Measurements from ENCODE around the gene FSIP1.

Gene FSIP1

GRCh38 chr15:39756806-39757522, 25.7 kb downstream of the FSIP1 start:
- no peak for DNase-seq (ENCODE audit: low spot score)

GRCh38 chr15:39752991-39753390, 29.6 kb downstream of the FSIP1 start:
- DNase-seq (ENCODE audit: low spot score): no peak

- no peak for DNase-seq (ENCODE audit: low spot score)
Measured at GRCh38 chr15:39752246-39752645, 30.4 kb downstream of the FSIP1 start.

GRCh38 chr15:39748276-39748675, 34.4 kb downstream of the FSIP1 start:
- no peak for DNase-seq (ENCODE audit: low spot score)

- DNase-seq (ENCODE audit: low spot score): no peak
Measured at GRCh38 chr15:39747326-39747725, 35.3 kb downstream of the FSIP1 start.

GRCh38 chr15:39746714-39747276, 35.8 kb downstream of the FSIP1 start:
- DNase-seq (ENCODE audit: low spot score): no peak

GRCh38 chr15:39746176-39746575, 36.5 kb downstream of the FSIP1 start:
- no peak for DNase-seq (ENCODE audit: low spot score)

GRCh38 chr15:39745415-39745814, 37.2 kb downstream of the FSIP1 start:
- DNase-seq (ENCODE audit: low spot score): no peak

- no peak for DNase-seq (ENCODE audit: low spot score)
Measured at GRCh38 chr15:39744334-39745103, 38.1 kb downstream of the FSIP1 start.

GRCh38 chr15:39743611-39744010, 39.0 kb downstream of the FSIP1 start:
- no peak for DNase-seq (ENCODE audit: low spot score)

- DNase-seq (ENCODE audit: low spot score): no peak
Measured at GRCh38 chr15:39741258-39741657, 41.4 kb downstream of the FSIP1 start.

GRCh38 chr15:39738998-39739397, 43.6 kb downstream of the FSIP1 start:
- DNase-seq (ENCODE audit: low spot score): no peak

GRCh38 chr15:39737196-39737550, 45.5 kb downstream of the FSIP1 start:
- no peak for DNase-seq (ENCODE audit: low spot score)

GRCh38 chr15:39736412-39737195, 46.0 kb downstream of the FSIP1 start:
- no peak for DNase-seq (ENCODE audit: low spot score)

GRCh38 chr15:39735120-39735717, 47.4 kb downstream of the FSIP1 start:
- no peak for DNase-seq (ENCODE audit: low spot score)

GRCh38 chr15:39731266-39731665, 51.4 kb downstream of the FSIP1 start:
- DNase-seq (ENCODE audit: low spot score): no peak

- peak; percentile 4 for DNase-seq (ENCODE audit: low spot score)
Measured at GRCh38 chr15:39730552-39730951, 52.1 kb downstream of the FSIP1 start.

- no peak for DNase-seq (ENCODE audit: low spot score)
Measured at GRCh38 chr15:39729500-39729899, 53.1 kb downstream of the FSIP1 start.

GRCh38 chr15:39728845-39729244, 53.8 kb downstream of the FSIP1 start:
- no peak for DNase-seq (ENCODE audit: low spot score)

- DNase-seq (ENCODE audit: low spot score): no peak
Measured at GRCh38 chr15:39721893-39722292, 60.7 kb downstream of the FSIP1 start.

- no peak for DNase-seq (ENCODE audit: low spot score)
Measured at GRCh38 chr15:39720621-39721611, 61.7 kb downstream of the FSIP1 start.

All from HuH-7.5 (cell line).